ENCODE measurements around the gene THAP11. TPM values are rescaled to one million over a fixed set of nuclear protein-coding genes. Genes with fewer than 3 reads are reported as not detected.
A peak's percentile ranks its signal among the peaks of the same experiment; 100 is the strongest.

The THAP11 gene
- total and polyA plus RNA-seq, 2 experiments from 2014 or later, result 37.3 to 115 TPM

DNA sequence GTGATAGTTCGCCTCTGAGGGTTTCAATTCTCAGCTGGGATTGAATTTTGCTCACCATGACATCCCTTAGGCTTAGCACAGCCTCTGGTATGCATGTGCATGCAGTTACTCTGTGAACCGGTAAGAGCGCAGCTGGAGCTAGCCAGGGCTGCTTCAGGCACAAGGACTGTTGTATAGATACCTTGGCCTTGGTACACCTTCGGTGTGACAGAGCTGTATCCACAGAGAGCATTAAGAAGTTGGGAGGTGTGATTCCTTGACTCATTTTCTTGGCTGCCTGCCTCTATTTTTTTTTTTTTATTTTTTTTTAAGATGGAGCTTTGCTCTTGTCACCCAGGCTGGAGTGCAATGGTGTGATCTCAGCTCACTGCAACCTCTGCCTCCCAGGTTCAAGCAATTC, 2.4 kb downstream of the THAP11 start:
- peak; percentile 27 for DNase-seq (ENCODE audit: low spot score)
- H3F3A ChIP-seq (replicated peaks; ENCODE audit: low read depth), result peaks cover 34% of the 10 kb centered on the region
- Mint-ChIP-seq H3K4me3 (peak overlapping the region; percentile 80), H3K9me3 (no peaks in the 10 kb centered on the region), H3K36me3 (ENCODE audit: low read depth) (peaks cover 17% of the 10 kb centered on the region), H3K4me1 (peaks cover 47% of the 10 kb centered on the region), H3K27ac (no peak overlapping the region; the same call in 1 of the 2 replicates), H3K27me3 (ENCODE audit: insufficient read depth, low read depth, poor library complexity) (peaks cover 16% of the 10 kb centered on the region)
- ATAC-seq, result no peak
- H3K79me2 ChIP-seq (replicated peaks; ENCODE audit: insufficient read depth), result peaks cover 53% of the 10 kb centered on the region
- H3K4me1 ChIP-seq (ENCODE audit: insufficient read depth), result peaks cover 37% of the 10 kb centered on the region
- no peaks in the 10 kb centered on the region for H3K9me2 ChIP-seq (ENCODE audit: insufficient read depth)
- peaks cover 31% of the 10 kb centered on the region for H4K20me1 ChIP-seq (replicated peaks; ENCODE audit: insufficient read depth)
- H3K27ac ChIP-seq (ENCODE audit: low read depth), result peak overlapping the region; percentile 97; the same call in 1 of the 2 replicates
- peak overlapping the region; percentile 87 for H3K4me2 ChIP-seq
- H2AFZ ChIP-seq, result no peak overlapping the region
- H3K36me3 ChIP-seq (ENCODE audit: insufficient read depth), result no peaks in the 10 kb centered on the region
- peak overlapping the region; percentile 91 for H3K4me3 ChIP-seq
- TF ChIP-seq ZNF114 (CRISPR knock-in tag; IDR thresholded peaks at IDR 0.05), result no peak
- TF ChIP-seq NANOG (IDR thresholded peaks at IDR 0.05; ENCODE audit: borderline replicate concordance), result no peak
- TF ChIP-seq, protein P1, sequence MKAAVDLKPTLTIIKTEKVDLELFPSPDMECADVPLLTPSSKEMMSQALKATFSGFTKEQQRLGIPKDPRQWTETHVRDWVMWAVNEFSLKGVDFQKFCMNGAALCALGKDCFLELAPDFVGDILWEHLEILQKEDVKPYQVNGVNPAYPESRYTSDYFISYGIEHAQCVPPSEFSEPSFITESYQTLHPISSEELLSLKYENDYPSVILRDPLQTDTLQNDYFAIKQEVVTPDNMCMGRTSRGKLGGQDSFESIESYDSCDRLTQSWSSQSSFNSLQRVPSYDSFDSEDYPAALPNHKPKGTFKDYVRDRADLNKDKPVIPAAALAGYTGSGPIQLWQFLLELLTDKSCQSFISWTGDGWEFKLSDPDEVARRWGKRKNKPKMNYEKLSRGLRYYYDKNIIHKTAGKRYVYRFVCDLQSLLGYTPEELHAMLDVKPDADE (IDR thresholded peaks at IDR 0.05), result no peak
- TF ChIP-seq, protein P2, sequence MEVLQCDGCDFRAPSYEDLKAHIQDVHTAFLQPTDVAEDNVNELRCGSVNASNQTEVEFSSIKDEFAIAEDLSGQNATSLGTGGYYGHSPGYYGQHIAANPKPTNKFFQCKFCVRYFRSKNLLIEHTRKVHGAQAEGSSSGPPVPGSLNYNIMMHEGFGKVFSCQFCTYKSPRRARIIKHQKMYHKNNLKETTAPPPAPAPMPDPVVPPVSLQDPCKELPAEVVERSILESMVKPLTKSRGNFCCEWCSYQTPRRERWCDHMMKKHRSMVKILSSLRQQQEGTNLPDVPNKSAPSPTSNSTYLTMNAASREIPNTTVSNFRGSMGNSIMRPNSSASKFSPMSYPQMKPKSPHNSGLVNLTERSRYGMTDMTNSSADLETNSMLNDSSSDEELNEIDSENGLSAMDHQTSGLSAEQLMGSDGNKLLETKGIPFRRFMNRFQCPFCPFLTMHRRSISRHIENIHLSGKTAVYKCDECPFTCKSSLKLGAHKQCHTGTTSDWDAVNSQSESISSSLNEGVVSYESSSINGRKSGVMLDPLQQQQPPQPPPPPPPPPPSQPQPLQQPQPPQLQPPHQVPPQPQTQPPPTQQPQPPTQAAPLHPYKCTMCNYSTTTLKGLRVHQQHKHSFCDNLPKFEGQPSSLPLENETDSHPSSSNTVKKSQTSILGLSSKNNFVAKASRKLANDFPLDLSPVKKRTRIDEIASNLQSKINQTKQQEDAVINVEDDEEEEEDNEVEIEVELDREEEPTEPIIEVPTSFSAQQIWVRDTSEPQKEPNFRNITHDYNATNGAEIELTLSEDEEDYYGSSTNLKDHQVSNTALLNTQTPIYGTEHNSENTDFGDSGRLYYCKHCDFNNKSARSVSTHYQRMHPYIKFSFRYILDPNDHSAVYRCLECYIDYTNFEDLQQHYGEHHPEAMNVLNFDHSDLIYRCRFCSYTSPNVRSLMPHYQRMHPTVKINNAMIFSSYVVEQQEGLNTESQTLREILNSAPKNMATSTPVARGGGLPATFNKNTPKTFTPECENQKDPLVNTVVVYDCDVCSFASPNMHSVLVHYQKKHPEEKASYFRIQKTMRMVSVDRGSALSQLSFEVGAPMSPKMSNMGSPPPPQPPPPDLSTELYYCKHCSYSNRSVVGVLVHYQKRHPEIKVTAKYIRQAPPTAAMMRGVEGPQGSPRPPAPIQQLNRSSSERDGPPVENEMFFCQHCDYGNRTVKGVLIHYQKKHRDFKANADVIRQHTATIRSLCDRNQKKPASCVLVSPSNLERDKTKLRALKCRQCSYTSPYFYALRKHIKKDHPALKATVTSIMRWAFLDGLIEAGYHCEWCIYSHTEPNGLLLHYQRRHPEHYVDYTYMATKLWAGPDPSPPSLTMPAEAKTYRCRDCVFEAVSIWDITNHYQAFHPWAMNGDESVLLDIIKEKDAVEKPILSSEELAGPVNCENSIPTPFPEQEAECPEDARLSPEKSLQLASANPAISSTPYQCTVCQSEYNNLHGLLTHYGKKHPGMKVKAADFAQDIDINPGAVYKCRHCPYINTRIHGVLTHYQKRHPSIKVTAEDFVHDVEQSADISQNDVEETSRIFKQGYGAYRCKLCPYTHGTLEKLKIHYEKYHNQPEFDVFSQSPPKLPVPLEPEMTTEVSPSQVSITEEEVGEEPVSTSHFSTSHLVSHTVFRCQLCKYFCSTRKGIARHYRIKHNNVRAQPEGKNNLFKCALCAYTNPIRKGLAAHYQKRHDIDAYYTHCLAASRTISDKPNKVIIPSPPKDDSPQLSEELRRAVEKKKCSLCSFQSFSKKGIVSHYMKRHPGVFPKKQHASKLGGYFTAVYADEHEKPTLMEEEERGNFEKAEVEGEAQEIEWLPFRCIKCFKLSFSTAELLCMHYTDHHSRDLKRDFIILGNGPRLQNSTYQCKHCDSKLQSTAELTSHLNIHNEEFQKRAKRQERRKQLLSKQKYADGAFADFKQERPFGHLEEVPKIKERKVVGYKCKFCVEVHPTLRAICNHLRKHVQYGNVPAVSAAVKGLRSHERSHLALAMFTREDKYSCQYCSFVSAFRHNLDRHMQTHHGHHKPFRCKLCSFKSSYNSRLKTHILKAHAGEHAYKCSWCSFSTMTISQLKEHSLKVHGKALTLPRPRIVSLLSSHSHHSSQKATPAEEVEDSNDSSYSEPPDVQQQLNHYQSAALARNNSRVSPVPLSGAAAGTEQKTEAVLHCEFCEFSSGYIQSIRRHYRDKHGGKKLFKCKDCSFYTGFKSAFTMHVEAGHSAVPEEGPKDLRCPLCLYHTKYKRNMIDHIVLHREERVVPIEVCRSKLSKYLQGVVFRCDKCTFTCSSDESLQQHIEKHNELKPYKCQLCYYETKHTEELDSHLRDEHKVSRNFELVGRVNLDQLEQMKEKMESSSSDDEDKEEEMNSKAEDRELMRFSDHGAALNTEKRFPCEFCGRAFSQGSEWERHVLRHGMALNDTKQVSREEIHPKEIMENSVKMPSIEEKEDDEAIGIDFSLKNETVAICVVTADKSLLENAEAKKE (CRISPR knock-in tag; IDR thresholded peaks at IDR 0.05), result no peak
- TF ChIP-seq, protein P3, sequence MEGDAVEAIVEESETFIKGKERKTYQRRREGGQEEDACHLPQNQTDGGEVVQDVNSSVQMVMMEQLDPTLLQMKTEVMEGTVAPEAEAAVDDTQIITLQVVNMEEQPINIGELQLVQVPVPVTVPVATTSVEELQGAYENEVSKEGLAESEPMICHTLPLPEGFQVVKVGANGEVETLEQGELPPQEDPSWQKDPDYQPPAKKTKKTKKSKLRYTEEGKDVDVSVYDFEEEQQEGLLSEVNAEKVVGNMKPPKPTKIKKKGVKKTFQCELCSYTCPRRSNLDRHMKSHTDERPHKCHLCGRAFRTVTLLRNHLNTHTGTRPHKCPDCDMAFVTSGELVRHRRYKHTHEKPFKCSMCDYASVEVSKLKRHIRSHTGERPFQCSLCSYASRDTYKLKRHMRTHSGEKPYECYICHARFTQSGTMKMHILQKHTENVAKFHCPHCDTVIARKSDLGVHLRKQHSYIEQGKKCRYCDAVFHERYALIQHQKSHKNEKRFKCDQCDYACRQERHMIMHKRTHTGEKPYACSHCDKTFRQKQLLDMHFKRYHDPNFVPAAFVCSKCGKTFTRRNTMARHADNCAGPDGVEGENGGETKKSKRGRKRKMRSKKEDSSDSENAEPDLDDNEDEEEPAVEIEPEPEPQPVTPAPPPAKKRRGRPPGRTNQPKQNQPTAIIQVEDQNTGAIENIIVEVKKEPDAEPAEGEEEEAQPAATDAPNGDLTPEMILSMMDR (conservative IDR thresholded peaks at IDR 0.05; ENCODE audit: low read depth in 2 of 2), result no peak
- TF ChIP-seq STAT1 (IDR thresholded peaks at IDR 0.05; ENCODE audit: unreplicated experiment), result no peak
- TF ChIP-seq EZH2phosphoT487 (IDR thresholded peaks at IDR 0.05; ENCODE audit: unreplicated experiment), result no peak
- TF ChIP-seq, protein P4, sequence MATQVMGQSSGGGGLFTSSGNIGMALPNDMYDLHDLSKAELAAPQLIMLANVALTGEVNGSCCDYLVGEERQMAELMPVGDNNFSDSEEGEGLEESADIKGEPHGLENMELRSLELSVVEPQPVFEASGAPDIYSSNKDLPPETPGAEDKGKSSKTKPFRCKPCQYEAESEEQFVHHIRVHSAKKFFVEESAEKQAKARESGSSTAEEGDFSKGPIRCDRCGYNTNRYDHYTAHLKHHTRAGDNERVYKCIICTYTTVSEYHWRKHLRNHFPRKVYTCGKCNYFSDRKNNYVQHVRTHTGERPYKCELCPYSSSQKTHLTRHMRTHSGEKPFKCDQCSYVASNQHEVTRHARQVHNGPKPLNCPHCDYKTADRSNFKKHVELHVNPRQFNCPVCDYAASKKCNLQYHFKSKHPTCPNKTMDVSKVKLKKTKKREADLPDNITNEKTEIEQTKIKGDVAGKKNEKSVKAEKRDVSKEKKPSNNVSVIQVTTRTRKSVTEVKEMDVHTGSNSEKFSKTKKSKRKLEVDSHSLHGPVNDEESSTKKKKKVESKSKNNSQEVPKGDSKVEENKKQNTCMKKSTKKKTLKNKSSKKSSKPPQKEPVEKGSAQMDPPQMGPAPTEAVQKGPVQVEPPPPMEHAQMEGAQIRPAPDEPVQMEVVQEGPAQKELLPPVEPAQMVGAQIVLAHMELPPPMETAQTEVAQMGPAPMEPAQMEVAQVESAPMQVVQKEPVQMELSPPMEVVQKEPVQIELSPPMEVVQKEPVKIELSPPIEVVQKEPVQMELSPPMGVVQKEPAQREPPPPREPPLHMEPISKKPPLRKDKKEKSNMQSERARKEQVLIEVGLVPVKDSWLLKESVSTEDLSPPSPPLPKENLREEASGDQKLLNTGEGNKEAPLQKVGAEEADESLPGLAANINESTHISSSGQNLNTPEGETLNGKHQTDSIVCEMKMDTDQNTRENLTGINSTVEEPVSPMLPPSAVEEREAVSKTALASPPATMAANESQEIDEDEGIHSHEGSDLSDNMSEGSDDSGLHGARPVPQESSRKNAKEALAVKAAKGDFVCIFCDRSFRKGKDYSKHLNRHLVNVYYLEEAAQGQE (IDR thresholded peaks at IDR 0.05; ENCODE audit: unreplicated experiment), result no peak
- no peak for TF ChIP-seq EZH2 (IDR thresholded peaks at IDR 0.05; ENCODE audit: low read depth, unreplicated experiment)
- TF ChIP-seq CREB1 (CRISPR knock-in tag; IDR thresholded peaks at IDR 0.05; ENCODE audit: low read depth), result no peak
- no peak for TF ChIP-seq ZNF331 (CRISPR knock-in tag; IDR thresholded peaks at IDR 0.05; ENCODE audit: low read depth)
- no peak for TF ChIP-seq POLR2AphosphoS5 (IDR thresholded peaks at IDR 0.05; ENCODE audit: low read depth)
- no peak for TF ChIP-seq JUNB (IDR thresholded peaks at IDR 0.05; ENCODE audit: unreplicated experiment)
- no peaks in the 10 kb centered on the region for H3K27me3 ChIP-seq (ENCODE audit: insufficient read depth)
